K562 (cell line): ENCODE results near the gene HMG20B. TPM values are rescaled to one million over a fixed set of nuclear protein-coding genes. Genes with fewer than 3 reads are reported as not detected.

Experiments used
- ATAC-seq: fragments of 200-7000 bp; cut with Tn5 transposase; 3 replicates; pipeline ENCODE4 v1.9.1; 2020; ENCODE audit warnings: moderate library complexity
- BruUV-seq: library from RNA; stranded (reverse); fragments of 400-500 nt; replicated peaks from 2 replicates; lab custom pipeline; 2021; lab: Mats Ljungman, UMichigan
- CTCF ChIA-PET: fragments of 300-600 bp; formaldehyde crosslinking; extraction: SDS; loops from one replicate; lab custom pipeline; 2021; ENCODE audit warnings: low intra/inter-chr PET ratio; lab: Yijun Ruan, JAX
- POLR2A ChIA-PET: fragments of 300-600, 350-650 bp; sonication (Branson Sonifier 250); formaldehyde crosslinking; extraction: SDS; loops from one replicate; lab custom pipeline; 2021; ENCODE audit warnings: antibody characterized with exemption, inconsistent platforms; lab: Yijun Ruan, JAX
- DNase-seq, 4 experiments: peaks; one replicate each; pipeline versions ENCODE4 v3.0.0 to v3.0.0-alpha.2; 2011 to 2018; ENCODE audit warnings: low spot score in 3 of 4, mixed read lengths in 3 of 4; ENCODE audit errors: extremely low read depth in 1 of 4
- FAIRE-seq: peaks from 2 replicates; lab custom pipeline; 2011; peaks lifted over from hg19 to GRCh38; lab: Jason Lieb, UNC
- H2AFZ ChIP-seq: 2 replicates; pipeline ENCODE4 v1.6.0; 2011; ENCODE audit warnings: low read depth, low read length, control low read depth, inconsistent platforms
- H3K27ac ChIP-seq: fragments of 200-600 bp; 3 replicates; pipeline ENCODE4 v1.8.0; 2011; ENCODE audit warnings: low read depth, mild to moderate bottlenecking, control low read depth, inconsistent platforms, low read length, moderate library complexity, mixed read lengths; ENCODE audit errors: extremely low read depth
- H3K27me3 ChIP-seq, 2 experiments: fragments of 300-600 bp in 1 of 2; 2 replicates in 1 of 2; 3 replicates in 1 of 2; pipeline versions ENCODE4 v1.6.0 to v1.8.0; 2011; ENCODE audit warnings: inconsistent platforms in 2 of 2, low read length in 2 of 2, mild to moderate bottlenecking in 1 of 2, mixed read lengths in 1 of 2, moderate library complexity in 1 of 2; ENCODE audit not compliant: control insufficient read depth in 2 of 2, insufficient read depth in 2 of 2
- H3K36me3 ChIP-seq: fragments of 300-600 bp; 3 replicates; pipeline ENCODE4 v1.8.0; 2011; ENCODE audit warnings: mild to moderate bottlenecking, low read length, inconsistent platforms; ENCODE audit not compliant: control insufficient read depth, insufficient read depth
- H3K4me1 ChIP-seq, 2 experiments: fragments of 200-600 bp in 1 of 2; replicated peaks in 1 of 2; 2 replicates in 1 of 2; 3 replicates in 1 of 2; pipeline versions ENCODE4 v1.5.1 to v1.8.0; 2011; ENCODE audit warnings: inconsistent platforms in 2 of 2, low read length in 2 of 2, mild to moderate bottlenecking in 1 of 2, mixed read lengths in 1 of 2, moderate library complexity in 1 of 2; ENCODE audit not compliant: control insufficient read depth in 2 of 2, insufficient read depth in 2 of 2
- H3K4me2 ChIP-seq: 2 replicates; pipeline ENCODE4 v1.6.1; 2011; ENCODE audit warnings: low read length, control low read depth, inconsistent platforms, mixed read lengths; ENCODE audit not compliant: insufficient read depth
- H3K4me3 ChIP-seq: fragments of 200-600 bp; sonication (generic), shearing (Covaris generic); 2 replicates; pipeline ENCODE4 v1.5.1; 2016; ENCODE audit warnings: control low read depth, inconsistent platforms
- H3K79me2 ChIP-seq: fragments of 200-600 bp; 3 replicates; pipeline ENCODE4 v1.8.0; 2011; ENCODE audit warnings: low read length, inconsistent platforms; ENCODE audit not compliant: control insufficient read depth, insufficient read depth
- H3K9ac ChIP-seq, 2 experiments: 2 replicates each; pipeline versions ENCODE4 v1.6.0 to v1.6.1; 2011; ENCODE audit warnings: low read depth in 2 of 2, low read length in 2 of 2, control low read depth in 1 of 2, inconsistent platforms in 1 of 2, mild to moderate bottlenecking in 1 of 2, mixed read lengths in 1 of 2; ENCODE audit not compliant: insufficient read depth in 1 of 2
- H3K9me1 ChIP-seq: one replicate; pipeline ENCODE4 v1.6.0; 2011; ENCODE audit warnings: inconsistent platforms, mild to moderate bottlenecking, low read length, moderate library complexity; ENCODE audit not compliant: control insufficient read depth, insufficient read depth
- H3K9me3 ChIP-seq: replicated peaks from 2 replicates; pipeline ENCODE4 v1.5.1; 2011; ENCODE audit warnings: low read depth, low read length, inconsistent platforms; ENCODE audit not compliant: control insufficient read depth, insufficient read depth
- H4K20me1 ChIP-seq: replicated peaks from 2 replicates; pipeline ENCODE4 v1.6.1; 2011; ENCODE audit warnings: low read length, inconsistent platforms, mixed read lengths; ENCODE audit not compliant: control insufficient read depth, insufficient read depth
- BCOR ChIP-seq: fragments of 450-650 bp; IDR thresholded peaks from 2 replicates; pipeline ENCODE4 v1.6.1; 2016
- CHD1 ChIP-seq: fragments of 200-600 bp; sonication (generic); IDR thresholded peaks from one replicate; pipeline ENCODE4 v1.6.1; 2012; ENCODE audit warnings: mild to moderate bottlenecking, moderate library complexity, low read length, inconsistent platforms
- FOS ChIP-seq: IDR thresholded peaks from 3 replicates; pipeline ENCODE4 v1.6.1; 2011; ENCODE audit not compliant: insufficient read length; ENCODE audit errors: extremely low read depth
- KAT7 ChIP-seq: sonication (generic); formaldehyde crosslinking; IDR thresholded peaks from 2 replicates; pipeline ENCODE4 v1.8.0; 2022; ENCODE audit warnings: missing genetic modification reagents, mild to moderate bottlenecking, borderline replicate concordance
- KDM1A ChIP-seq, 2 experiments: fragments of 450-650 bp; IDR thresholded peaks; 2 replicates each; pipeline ENCODE4 v1.6.1; 2016; ENCODE audit warnings: mild to moderate bottlenecking in 2 of 2
- MEF2A ChIP-seq: IDR thresholded peaks from 2 replicates; pipeline ENCODE4 v1.6.1; 2011; ENCODE audit warnings: low read depth, mild to moderate bottlenecking, low read length, moderate library complexity; ENCODE audit not compliant: control insufficient read depth
- MTA2 ChIP-seq: fragments of 450-650 bp; IDR thresholded peaks from 2 replicates; pipeline ENCODE4 v1.6.1; 2016; ENCODE audit warnings: low read depth
- MTA3 ChIP-seq: fragments of 450-650 bp; formaldehyde crosslinking; IDR thresholded peaks from 2 replicates; pipeline ENCODE4 v1.6.1; 2017; ENCODE audit warnings: mild to moderate bottlenecking, borderline replicate concordance
- NFIX ChIP-seq: fragments of 250-450 bp; sonication (Bioruptor Pico); IDR thresholded peaks from 2 replicates; pipeline ENCODE4 v1.4.0; 2020; ENCODE audit warnings: low read depth, mild to moderate bottlenecking, moderate library complexity
- NR2C1 ChIP-seq, 2 experiments: fragments of 450-650 bp; IDR thresholded peaks; 2 replicates each; pipeline ENCODE4 v1.6.1; 2017; ENCODE audit warnings: mild to moderate bottlenecking in 2 of 2, antibody characterized with exemption in 1 of 2, inconsistent platforms in 1 of 2, missing compliant biosample characterization in 1 of 2, missing genetic modification characterization in 1 of 2
- RCOR1 ChIP-seq, 2 experiments: IDR thresholded peaks; 2 replicates each; pipeline ENCODE4 v1.6.1; 2012; ENCODE audit warnings: low read depth in 2 of 2, low read length in 2 of 2, borderline replicate concordance in 1 of 2, improper control_type of control experiment in 1 of 2
- RFX7 ChIP-seq: fragments of 250-450 bp; sonication (Bioruptor Pico); IDR thresholded peaks from 2 replicates; pipeline ENCODE4 v1.5.1; 2021; ENCODE audit warnings: mild to moderate bottlenecking
- SIN3B ChIP-seq: fragments of 450-650 bp; IDR thresholded peaks from 2 replicates; pipeline ENCODE4 v1.6.1; 2017; ENCODE audit warnings: low read depth, mild to moderate bottlenecking, moderate library complexity
- SMARCE1 ChIP-seq: fragments of 450-650 bp; IDR thresholded peaks from 2 replicates; pipeline ENCODE4 v1.7.1; 2016; ENCODE audit warnings: mild to moderate bottlenecking
- SRSF3 ChIP-seq: fragments of 200-400 bp; formaldehyde crosslinking; IDR thresholded peaks from 2 replicates; pipeline ENCODE4 v1.6.1; 2016; ENCODE audit warnings: mild to moderate bottlenecking, low read length, moderate library complexity; ENCODE audit not compliant: insufficient read depth
- TAF1 ChIP-seq: IDR thresholded peaks from 2 replicates; pipeline ENCODE4 v1.6.1; 2011; ENCODE audit warnings: mild to moderate bottlenecking, low read length, moderate library complexity; ENCODE audit not compliant: insufficient read depth, control insufficient read depth, severe bottlenecking; ENCODE audit errors: extremely low read depth
- TARDBP ChIP-seq: fragments of 450-650 bp; IDR thresholded peaks from 2 replicates; pipeline ENCODE4 v1.6.1; 2016
- TBP ChIP-seq: optimal IDR thresholded peaks from 2 replicates; pipeline ENCODE3; 2011; ENCODE audit warnings: low read depth, low read length, improper control_type of control experiment
- ZBTB33 ChIP-seq: sonication (generic); formaldehyde crosslinking; IDR thresholded peaks from 2 replicates; pipeline ENCODE4 v1.8.1; 2023; ENCODE audit warnings: mild to moderate bottlenecking, missing genetic modification reagents
- ZC3H8 ChIP-seq: fragments of 450-650 bp; IDR thresholded peaks from 2 replicates; pipeline ENCODE4 v1.6.1; 2017
- ZNF217 ChIP-seq: sonication (generic); formaldehyde crosslinking; IDR thresholded peaks from 2 replicates; pipeline ENCODE4 v1.8.0; 2022; ENCODE audit warnings: mild to moderate bottlenecking, missing genetic modification reagents
- ZNF586 ChIP-seq: fragments of 450-650 bp; formaldehyde crosslinking; conservative IDR thresholded peaks from 2 replicates; pipeline ENCODE4 v1.4.0; 2020; ENCODE audit warnings: mild to moderate bottlenecking, moderate library complexity
- ZNF76 ChIP-seq: fragments of 250-450 bp; sonication (Bioruptor Pico); IDR thresholded peaks from 2 replicates; pipeline ENCODE4 v1.4.0; 2020; ENCODE audit warnings: mild to moderate bottlenecking, moderate library complexity, borderline replicate concordance
- WGBS: fragments of 100-300 bp; shearing (Covaris generic); methylation state at CpG from one replicate; pipeline ENCODE4 v1.1.6; 2016; ENCODE audit warnings: low coverage, mixed read lengths; ENCODE audit not compliant: insufficient coverage; ENCODE audit errors: missing lambda C conversion rate; 5-methylcytosine and 5-hydroxymethylcytosine counted together
- in situ Hi-C: fragments of 300-500 bp; cut with MboI; formaldehyde crosslinking; loops from 4 replicates; pipeline ENCODE4 v1.15.0; 2018; ENCODE audit warnings: inconsistent platforms, mixed read lengths
- intact Hi-C: fragments of 100-400 bp; cut with micrococcal nuclease; formaldehyde crosslinking; loops from 2 replicates; pipeline ENCODE4 v1.14.2; 2022
- polyA plus RNA-seq, 8 experiments: library from polyadenylated mRNA; depleted of rRNA in 4 of 8; stranded (reverse) in 5 of 8; unstranded in 3 of 8; fragments of >200 nt; fragmentation: Nextera tagmentation in 2 of 8; fragmentation: Illumina TruSeq in 1 of 8; extraction: Ambion mirVana in 2 of 8; extraction: Trizol in 1 of 8; gene quantifications; 2 replicates each; pipeline versions ENCODE4 v1.2.1 to v1.2.3, GENCODE V29; 2011 to 2014; ENCODE audit warnings: inconsistent platforms in 1 of 8, missing spikeins in 1 of 8
- total RNA-seq, 7 experiments: library from RNA; depleted of rRNA in 6 of 7; stranded (reverse); fragments of >200 nt in 6 of 7; fragmentation: Illumina TruSeq in 2 of 7; extraction: Trizol in 2 of 7; gene quantifications; 2 replicates each; pipeline versions ENCODE4 v1.2.1 to v1.2.3, GENCODE V29; 2011 to 2021; ENCODE audit warnings: low replicate concordance in 1 of 7

The HMG20B gene
- total and polyA plus RNA-seq, 9 of the 15 experiments (the other 6 are each of a cell fraction or from before 2014, with no cell fraction given) = 0.35 to 172 (median 38.6) TPM

DNA sequence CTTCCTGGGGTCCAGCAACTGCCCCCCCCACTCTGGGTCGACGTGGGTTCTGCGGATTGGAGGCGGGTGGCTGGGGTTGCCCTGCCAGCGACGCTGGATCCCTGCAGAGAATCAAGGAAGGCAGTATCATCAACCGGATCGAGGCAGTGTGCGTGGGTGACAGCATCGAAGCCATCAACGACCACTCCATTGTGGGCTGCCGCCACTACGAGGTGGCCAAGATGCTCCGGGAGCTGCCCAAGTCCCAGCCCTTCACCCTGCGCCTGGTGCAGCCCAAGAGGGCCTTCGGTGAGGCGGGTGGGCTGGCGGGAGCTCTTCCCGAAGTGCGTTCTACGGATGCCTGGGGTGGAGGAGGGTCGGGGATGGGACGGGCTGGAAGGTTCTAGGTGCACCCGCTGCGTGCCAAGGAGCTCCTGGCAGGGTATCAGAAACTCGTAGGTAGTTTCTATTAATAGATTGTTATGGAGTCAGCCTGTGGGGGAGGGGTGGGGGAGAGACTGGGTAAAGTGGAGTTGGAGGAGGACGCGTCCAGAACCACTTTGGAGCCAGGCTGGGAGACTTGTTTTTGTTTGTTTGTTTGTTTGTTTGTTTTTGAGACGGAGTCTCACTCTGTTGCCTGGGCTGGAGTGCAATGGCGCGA, 14.1 kb downstream of the HMG20B start (continued):
- no peak for TF ChIP-seq RFX7 (CRISPR knock-in tag)
- peak; percentile 67 for TF ChIP-seq ZBTB33 (CRISPR knock-in tag)
- TF ChIP-seq ZNF586 = no peak
- TF ChIP-seq RCOR1 (IDR thresholded peaks at IDR 0.05; ENCODE audit: borderline replicate concordance in 1 of 2, low read depth in 2 of 2, low read length in 2 of 2) = no peak
- TF ChIP-seq MTA3 = no peak
- TF ChIP-seq MEF2A = peak; percentile 34; the same call in 1 of the 2 replicates

DNA sequence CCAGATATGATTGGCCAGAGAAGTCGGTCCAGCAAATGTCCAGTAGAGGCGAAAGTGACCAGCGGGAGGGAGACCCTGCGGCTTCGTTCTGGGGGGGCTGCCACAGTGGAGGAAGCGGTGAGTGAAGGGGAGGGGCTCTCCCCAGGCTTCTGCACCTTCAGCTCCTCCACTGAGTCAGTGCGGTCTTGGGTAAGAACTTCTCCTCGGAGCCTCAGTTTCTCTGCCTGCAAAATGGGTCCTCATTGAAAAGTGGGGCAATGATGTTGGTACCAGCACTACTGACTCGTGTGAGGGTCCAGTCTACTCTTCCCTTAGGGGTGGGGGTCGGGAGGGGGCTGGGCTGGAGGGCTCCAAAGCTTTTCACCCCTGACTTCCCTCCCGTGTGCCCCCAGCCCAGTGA, 16.7 kb downstream of the HMG20B start:
- intact Hi-C loops = no loop called here
- no peak overlapping the region for H2AFZ ChIP-seq
- no peak for ATAC-seq
- in situ Hi-C loops = no loop called here
- POLR2A ChIA-PET = interaction anchor here (0.9 kb wide), 1 partner anchor 69 kb away, joined by 4 read pairs; no protein-coding TSS in a partner anchor
- peaks cover 14% of the 10 kb centered on the region for H3K9me3 ChIP-seq
- DNase-seq = no peak
- peaks cover 2% of the 10 kb centered on the region; the same call in 1 of the 3 replicates for H3K36me3 ChIP-seq
- H3K4me3 ChIP-seq = no peak overlapping the region
- no TSS peak for BruUV-seq
- H3K79me2 ChIP-seq = no peaks in the 10 kb centered on the region
- FAIRE-seq = no peak
- H3K4me2 ChIP-seq = no peak overlapping the region
- H3K9ac ChIP-seq = no peak overlapping the region
- no peak overlapping the region for H3K27ac ChIP-seq
- no peaks in the 10 kb centered on the region for H4K20me1 ChIP-seq
- no peaks in the 10 kb centered on the region for H3K27me3 ChIP-seq
- H3K4me1 ChIP-seq = peaks cover 0 to 30% of the 10 kb centered on the region in 2 experiments; a peak in 2 of 5 replicates
- CTCF ChIA-PET = no interaction called here
- 69% methylated on average over 10 of the region's 11 CpGs for WGBS
- no peaks in the 10 kb centered on the region for H3K9me1 ChIP-seq
- TF ChIP-seq KAT7 (CRISPR knock-in tag) (no peak), ZNF217 (no peak), SRSF3 (no peak), TAF1 (no peak), KDM1A (IDR thresholded peaks at IDR 0.05) (peak in 1 of 2 experiments; percentile 43; a peak in 1 of 4 replicates), FOS (no peak), NFIX (no peak), ZNF76 (no peak), SMARCE1 (no peak), NR2C1 (IDR thresholded peaks at IDR 0.05) (no peak), NR2C1 (tag; IDR thresholded peaks at IDR 0.05) (no peak), SIN3B (no peak), CHD1 (no peak), TARDBP (no peak), BCOR (peak; percentile 67; the same call in 1 of the 2 replicates), ZC3H8 (no peak), MTA2 (no peak), TBP (no peak)
